GM21381 (cell line): ENCODE data around the gene SLFN5.
A peak's percentile ranks its signal among the peaks of the same experiment; 100 is the strongest.
"Not testable (repeated sequence)": the region's sequence is repeated elsewhere in the genome, so short reads cannot be mapped to it uniquely, and the experiment has no call there.

ENCODE experiments used
- ATAC-seq: cut with Tn5 transposase; IDR thresholded peaks from one replicate; pipeline ENCODE4 v1.9.1; 2021; ENCODE audit warnings: mild to moderate bottlenecking, moderate library complexity; ENCODE audit not compliant: unreplicated experiment

SLFN5 gene

DNA sequence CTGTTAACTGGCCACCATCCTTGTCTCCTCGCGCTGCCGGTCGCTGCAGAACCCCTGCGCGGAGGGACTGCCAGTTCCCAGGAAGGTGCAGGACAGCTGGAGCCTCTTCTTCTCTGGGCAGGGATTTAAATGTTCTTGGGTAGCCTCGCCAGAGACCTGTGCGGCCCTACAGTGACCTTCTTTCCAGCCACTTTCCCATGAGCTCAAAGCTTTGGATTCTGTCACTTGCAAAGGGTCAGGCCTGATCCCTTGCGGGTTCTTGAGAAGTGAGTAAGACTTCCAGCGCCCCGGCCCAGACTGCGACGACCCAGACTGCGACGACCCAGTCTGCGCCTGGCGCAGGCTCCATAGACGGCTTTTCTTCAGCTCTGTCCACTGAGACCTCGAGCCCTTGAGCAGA, 1.4 kb upstream of the SLFN5 start:
- no peak for ATAC-seq

DNA sequence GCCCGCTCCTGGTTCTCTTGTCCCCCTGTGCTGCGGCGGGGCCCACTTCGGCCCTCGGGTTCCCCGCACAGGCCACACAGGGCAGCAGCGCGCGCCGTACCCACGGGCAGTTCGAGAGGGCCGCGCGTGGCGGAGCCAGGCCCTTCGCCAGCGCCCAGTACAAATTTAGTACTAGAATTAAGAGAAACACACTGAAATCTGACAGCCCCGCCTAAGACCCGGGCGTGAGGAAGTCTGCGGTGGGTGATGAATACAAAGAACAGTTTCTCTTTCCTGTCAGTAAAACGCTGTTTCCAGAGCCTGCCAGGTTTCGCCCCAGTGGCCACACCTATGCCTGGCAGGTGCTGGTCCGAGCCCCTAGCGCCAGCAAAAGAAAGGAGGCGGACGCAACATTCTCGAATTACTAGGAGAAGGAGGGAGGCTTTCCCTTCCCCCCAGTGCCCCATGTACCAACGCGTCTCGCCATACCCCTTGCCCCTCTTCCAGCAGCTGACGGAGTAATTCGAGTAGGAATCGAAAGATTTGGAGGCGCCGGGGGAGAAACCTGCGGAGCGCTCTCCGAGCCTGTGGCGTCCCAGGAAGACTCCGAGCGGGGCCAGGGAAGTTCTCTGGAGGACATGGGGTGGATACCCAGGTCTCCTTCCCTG, 591 bp upstream of the SLFN5 start:
- peak; percentile 48 for ATAC-seq

DNA sequence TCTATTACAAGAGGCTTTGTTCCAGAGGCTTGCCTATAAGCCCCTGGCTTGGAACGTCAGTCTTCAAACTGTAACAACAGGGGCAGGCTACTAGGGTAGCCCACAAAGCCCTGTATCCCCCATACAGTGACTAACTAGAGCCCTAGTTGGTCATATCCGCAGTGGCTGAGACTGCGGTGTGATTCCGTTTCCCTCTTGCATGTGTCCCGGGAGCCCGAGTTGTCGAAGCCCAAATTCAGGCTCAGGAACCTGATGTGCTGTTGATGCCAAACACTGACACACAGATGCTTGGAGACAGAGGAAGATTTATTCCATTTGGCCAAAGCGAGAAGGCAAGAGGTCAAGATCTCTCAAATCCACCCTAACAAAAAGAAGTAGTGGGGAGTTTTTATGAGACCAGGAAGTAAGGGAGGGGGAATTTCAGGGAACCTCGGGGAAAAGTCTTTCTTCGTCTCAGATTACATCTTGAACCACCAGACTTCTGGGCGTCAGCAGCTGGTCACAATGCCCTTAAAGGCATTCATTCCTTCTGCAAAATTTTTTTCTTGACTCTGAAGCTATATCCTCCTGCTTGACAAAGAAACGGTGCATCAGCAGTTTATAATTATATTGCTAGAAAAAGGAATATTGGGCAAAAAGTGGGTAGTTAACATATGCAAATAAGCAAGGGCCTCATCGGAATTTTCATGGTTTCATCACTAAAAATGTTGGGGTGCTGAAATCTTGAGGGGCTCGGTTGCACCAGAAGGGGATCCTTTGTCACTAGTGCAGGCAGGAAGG, 879 bp downstream of the SLFN5 start:
- no peak for ATAC-seq

DNA sequence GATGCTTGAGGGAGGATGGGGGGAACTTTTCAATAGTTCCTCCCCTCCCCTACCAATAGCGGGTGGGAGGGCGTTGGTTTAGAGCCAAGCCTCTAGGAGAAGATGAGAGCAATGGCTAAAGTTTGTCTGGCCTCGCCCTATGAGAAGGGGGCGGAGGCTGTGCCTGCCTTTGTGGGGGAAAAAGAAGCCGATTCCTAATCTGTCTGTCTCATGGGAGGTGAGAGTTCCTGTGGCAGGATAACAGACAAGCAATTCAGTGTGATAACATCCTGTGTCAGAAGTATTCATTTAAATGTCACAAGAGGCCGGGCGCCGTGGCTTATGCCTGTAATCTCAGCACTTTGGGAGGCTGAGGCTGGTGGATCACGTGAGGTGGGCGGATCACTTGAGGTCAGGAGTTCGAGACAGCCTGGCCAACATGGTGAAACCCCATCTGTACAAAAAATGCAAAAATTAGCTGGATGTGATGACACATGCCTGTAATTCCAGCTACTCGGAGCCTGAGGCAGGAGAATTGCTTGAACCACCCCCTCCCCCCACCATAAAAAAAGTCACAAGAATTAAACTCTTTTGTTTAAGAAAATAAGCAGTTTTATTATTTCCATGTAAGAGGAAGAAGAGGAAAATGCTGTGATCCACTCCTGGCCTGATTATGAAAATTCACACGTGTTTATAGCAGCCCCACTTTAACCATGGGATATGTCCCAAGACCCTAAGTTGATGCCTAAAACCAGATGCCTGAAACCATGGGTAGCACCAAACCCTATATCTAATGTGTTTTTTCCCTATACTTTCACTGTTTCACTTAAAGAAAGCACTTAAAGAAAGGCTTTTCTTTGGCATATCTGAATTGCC, 1.7 kb downstream of the SLFN5 start:
- ATAC-seq = peak; percentile 66

DNA sequence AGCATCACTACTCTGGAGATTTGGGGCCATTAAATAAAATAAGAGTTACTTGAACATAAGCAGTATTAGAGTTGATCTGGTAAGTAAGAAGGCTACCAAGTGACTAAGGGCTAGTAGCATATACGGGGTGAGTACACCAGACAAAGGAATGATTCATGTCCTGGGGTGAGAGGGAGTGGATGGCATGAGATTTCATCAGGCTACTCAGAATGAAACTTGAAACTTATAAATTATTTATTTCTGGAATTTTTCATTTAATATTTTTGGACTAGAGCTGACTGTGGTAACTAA, 2.3 kb downstream of the SLFN5 start:
- ATAC-seq = no peak

DNA sequence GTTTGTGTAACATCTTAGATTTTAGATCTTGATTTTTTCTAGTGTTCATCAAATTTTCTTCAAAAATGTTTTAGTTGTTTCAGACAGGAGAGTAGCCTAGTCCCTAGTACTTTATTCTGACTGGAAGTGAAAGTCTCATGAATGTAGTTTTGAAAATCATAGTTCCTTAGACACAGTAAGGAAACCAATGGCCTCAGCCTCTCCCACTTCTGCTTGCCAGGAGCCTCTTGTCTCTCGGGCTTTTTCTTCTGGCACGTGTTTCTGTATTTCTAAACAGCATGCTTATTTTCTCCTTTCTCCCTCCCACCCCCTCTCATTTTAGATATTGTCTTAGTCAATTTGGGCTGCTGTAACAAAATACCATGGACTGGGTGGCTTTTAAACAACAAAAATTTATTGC, 9.8 kb downstream of the SLFN5 start:
- no peak for ATAC-seq

DNA sequence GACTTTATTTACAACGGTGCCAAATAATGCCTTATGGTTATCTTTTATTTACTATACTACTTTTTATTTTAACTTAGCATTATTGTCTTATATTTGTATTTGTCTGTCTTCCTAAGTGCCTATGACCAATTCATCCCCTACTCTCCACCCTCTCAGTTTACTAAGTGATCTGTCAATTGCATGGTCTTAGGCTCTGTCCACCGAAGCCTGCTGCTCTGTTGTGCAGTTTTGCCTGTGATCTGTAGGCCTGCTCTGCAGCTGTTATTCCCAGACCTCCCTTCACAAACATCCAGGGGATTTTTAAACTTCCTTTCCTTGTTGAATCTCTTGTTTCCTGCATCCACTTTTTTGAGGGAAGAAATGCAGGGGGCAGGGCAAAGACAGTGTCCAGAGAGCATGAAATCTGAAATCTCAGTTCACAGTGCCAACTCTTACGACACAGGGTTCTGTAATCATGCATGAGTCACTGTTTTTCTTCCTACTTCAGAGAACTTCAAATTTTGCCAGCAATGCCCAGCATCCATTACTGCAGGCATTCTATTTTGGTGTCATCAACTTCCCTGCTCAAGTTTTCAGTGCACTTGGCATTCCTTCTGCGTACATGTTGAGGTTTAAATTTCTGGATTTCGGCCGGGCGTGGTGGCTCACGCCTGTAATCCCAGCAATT, 11.4 kb downstream of the SLFN5 start:
- no peak for ATAC-seq

DNA sequence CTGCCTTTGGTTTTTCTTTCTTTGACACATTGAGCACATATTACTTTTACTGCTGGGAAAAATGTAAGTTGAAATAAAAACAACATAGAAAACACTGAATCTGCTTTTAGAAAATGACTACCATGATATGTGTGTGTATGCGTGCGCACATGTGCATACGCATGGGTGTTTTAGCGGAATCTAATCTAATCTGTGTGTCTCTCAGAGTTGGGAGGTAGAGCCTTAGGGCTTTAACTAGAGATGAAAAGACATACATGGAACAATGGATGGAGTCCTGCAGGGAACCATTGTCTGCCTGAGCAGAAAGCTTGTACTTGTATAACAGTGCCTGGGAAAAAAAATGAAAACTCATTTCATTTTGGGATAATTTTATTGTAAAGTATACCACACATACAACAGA, 12.4 kb downstream of the SLFN5 start:
- no peak for ATAC-seq

DNA sequence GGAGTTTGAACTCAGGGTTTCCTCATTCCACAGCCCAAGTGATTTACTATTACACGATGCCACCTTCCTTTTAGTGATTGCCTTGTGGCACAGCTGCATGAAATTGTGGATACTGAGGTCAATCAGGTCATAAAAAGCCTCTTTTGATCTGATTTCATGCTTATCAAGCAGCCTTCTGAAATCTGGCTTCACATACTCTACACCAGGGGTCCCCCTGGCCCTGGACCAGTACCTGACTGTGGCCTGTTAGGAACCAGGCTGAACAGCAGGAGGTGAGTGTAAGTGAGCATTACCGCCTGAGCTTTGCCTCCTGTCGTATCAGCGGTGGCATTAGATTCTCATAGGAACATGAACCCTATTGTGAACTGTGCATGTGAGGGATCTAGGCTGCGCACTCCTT, 13.8 kb downstream of the SLFN5 start:
- ATAC-seq = no peak

DNA sequence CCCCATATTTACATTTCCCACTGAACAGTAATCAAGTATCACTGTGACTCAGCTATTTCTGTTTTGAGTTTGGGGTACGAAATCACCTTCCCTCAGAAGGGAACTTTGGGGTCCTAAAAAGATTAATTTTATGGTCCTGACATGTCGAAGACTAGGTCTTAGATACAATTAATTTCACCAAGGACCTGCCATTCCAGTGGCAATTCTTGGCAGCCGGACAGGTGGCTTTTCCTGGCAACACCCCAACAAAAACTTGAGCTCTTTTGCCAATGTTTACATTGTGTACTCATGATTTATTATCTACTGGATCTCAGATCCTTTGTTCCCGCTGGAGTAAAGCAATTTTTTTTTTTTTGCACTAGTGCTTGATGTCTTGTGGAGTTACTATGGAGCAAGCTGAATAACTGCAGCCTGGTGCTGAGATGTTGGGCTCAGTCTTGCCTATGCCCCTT, 14.4 kb downstream of the SLFN5 start:
- ATAC-seq = no peak

DNA sequence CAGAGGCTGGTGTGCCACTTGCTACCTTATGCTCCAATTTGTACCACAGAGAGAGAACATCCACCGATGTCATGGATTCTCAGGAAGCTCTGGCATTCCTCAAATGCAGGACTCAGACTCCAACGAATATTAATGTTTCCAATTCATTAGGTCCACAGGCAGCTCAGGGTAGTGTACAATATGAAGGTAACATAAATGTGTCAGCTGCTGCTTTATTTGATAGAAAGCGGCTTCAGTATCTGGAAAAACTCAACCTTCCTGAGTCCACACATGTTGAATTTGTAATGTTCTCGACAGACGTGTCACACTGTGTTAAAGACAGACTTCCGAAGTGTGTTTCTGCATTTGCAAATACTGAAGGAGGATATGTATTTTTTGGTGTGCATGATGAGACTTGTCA, 16.1 kb downstream of the SLFN5 start:
- ATAC-seq = no peak

DNA sequence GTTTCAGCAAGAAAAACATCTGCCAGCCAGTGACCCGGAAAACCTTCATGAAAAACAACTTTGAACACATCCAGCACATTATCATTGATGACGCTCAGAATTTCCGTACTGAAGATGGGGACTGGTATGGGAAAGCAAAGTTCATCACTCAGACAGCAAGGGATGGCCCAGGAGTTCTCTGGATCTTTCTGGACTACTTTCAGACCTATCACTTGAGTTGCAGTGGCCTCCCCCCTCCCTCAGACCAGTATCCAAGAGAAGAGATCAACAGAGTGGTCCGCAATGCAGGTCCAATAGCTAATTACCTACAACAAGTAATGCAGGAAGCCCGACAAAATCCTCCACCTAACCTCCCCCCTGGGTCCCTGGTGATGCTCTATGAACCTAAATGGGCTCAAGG, 22.2 kb downstream of the SLFN5 start:
- ATAC-seq = no peak

DNA sequence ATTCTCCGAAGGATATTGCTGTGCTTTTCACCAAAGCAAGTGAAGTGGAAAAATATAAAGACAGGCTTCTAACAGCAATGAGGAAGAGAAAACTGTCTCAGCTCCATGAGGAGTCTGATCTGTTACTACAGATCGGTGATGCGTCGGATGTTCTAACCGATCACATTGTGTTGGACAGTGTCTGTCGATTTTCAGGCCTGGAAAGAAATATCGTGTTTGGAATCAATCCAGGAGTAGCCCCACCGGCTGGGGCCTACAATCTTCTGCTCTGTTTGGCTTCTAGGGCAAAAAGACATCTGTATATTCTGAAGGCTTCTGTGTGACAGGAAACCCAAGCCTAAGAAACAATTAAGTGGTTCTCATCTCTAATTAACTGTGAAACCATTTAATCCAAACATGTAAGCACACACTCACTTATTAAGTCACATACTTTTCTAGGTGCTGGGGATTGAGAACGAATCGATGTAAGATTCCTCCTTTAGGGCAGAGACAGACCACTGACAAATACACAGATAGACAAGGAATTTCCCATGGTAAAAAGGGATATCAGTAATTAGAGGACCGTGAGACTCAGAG, 22.8 kb downstream of the SLFN5 start:
- no peak for ATAC-seq

DNA sequence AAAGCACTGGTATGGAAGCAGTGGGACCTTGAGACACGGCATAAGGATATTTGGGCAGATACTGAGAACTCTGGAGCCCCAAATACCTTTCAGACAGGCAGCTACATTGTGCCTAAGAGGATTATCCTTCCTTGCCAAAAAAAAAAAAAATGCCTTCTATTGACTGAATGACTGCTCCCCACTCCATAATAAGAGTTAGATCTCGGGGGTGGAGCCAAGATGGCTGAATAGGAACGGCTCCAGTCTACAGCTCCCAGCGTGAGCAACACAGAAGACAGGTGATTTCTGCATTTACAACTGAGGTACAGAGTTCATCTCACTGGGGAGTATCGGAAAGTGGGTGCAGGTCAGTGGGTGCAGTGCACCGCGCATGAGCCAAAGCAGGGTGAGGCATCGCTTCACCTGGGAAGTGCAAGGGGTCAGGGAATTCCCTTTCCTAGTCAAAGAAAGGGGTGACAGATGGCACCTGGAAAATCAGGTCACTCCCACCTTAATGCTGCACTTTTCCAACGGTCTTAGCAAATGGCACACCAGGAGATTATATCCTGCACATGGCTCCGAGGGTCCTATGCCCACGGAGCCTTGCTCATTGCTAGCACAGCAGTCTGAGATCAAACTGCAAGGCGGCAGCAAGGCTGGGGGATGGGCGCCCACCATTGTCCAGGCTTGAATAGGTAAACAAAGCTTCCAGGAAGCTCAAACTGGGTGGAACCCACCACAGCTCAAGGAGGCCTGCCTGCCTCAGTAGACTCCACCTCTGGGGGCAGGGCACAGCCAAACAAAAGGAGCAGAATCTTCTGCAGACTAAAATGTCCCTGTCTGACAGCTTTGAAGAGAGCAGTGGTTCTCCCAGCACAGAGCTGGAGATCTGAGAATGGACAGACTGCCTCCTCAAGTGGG, 31.5 kb downstream of the SLFN5 start:
- not testable (repeated sequence) for ATAC-seq

DNA sequence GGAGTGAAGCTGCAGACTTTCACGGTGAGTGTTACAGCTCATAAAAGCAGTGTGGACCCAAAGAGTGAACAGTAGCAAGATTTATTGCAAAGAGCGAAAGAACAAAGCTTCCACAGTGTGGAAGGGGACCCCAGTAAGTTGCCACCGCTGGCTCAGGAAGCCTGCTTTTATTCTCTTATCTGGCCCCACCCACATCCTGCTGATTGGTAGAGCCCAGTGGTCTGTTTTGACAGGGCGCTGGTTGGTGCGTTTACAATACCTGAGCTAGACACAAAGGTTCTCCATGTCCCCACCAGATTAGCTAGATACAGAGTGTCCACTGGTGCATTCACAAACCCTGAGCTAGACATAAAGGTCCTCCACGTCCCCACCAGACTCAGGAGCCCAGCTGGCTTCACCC, 35.6 kb downstream of the SLFN5 start:
- ATAC-seq = not testable (repeated sequence)

DNA sequence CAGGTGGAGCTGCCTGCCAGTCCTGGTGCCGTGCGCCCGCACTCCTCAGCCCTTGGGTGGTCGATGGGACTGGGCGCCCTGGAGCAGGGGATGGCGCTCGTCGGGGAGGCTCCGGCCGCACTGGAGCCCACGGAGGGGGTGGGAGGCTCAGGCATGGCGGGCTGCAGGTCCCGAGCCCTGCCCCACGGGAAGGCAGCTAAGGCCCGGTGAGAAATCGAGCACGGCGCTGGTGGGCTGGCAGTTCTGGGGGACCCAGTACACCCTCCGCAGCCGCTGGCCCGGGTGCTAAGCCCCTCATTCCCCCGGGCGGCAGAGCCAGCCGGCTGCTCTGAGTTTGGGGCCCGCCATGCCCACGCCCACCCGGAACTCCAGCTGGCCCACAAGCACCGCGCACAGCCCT, 36.0 kb downstream of the SLFN5 start:
- not testable (repeated sequence) for ATAC-seq

DNA sequence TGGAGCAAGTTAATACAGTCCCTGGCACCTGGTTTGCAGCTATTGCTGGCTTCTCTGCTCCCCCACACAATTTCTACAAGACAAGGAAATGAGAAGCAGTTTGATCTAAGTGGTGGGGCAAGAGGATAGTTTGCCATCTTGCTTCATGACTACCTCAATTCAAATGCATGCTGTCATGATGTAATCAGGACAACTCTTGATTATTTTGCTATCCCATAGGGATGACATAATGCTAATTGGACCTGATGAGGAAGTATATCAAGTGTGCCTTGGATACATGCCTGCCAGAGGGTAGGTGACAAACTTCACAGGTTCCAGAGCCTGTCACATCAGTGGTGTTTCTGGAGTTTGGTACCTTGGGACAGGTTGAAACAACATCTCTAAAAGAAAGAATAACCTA, 40.9 kb downstream of the SLFN5 start:
- ATAC-seq = no peak

DNA sequence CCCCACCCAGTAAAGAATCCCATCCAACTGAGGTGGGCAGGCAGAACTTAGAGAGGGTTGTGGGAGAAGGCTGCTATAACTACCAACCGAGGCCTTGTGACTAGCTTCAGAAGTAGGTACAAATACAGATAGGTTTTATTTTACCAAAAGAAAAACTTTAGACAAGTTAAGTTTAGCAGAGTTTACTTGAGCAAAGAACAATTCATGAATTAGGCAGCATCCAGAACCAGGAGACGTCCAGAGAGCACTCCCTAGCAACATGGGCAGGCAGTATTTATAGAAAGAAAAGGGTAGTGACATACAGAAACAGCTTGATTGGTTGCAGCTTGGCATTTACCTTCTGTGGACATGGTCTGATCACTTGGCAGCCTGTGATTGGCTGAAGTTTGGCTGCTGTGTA, 42.1 kb downstream of the SLFN5 start:
- no peak for ATAC-seq

DNA sequence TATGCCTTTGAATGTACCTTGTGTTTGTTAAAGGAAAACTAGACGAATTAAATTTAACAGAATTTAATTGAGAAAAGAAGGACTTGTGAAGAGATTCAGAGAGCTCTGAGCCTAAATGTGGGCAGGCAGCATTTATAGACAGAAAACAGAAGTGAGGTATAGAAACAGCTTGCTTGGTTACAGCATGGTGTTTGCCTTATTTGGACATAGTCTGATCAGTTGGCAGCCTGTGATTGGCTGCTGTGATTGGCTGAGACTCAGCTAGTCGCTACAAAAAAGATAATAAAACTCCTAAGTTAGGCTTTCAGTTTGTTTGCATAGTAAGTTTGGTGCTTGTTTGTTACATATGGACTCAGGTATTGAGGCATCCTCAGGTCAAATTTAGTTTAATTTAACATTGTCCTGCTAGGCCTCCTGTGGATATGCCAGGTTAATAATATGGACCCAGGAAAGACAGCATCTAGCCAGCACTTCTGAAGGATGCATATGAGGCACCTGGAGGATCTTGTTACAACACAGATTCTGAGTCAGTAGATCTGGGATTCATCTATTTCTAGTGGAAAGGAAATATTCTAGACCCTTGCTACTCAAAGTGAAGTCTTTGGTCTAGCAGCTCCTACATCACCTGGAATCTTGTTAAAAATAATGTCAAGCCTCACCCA, 43.4 kb downstream of the SLFN5 start:
- no peak for ATAC-seq
